Muscle layer of duodenum (tissue), 2 donors: ENCODE data around the gene CDC16.

Experiments used
- H3K27ac ChIP-seq: one replicate; pipeline ENCODE4 v1.7.0; 2013; ENCODE audit warnings: mild to moderate bottlenecking, low read length
- H3K27me3 ChIP-seq: one replicate; pipeline ENCODE4 v1.7.0; 2013; ENCODE audit warnings: low read depth, mild to moderate bottlenecking, control low read depth, low read length
- H3K36me3 ChIP-seq, 2 donors: one replicate each; pipeline ENCODE4 v1.7.0; 2013; ENCODE audit warnings: low read length in 2 of 2, control low read depth in 1 of 2, mild to moderate bottlenecking in 1 of 2; ENCODE audit not compliant: insufficient read depth in 2 of 2, control insufficient read depth in 1 of 2
- H3K4me1 ChIP-seq, 2 donors: one replicate each; pipeline ENCODE4 v1.7.0; 2013; ENCODE audit warnings: low read length in 2 of 2, mild to moderate bottlenecking in 2 of 2, control low read depth in 1 of 2, moderate library complexity in 1 of 2; ENCODE audit not compliant: insufficient read depth in 2 of 2, control insufficient read depth in 1 of 2
- H3K4me3 ChIP-seq, 2 donors: one replicate each; pipeline ENCODE4 v1.7.0; 2013; ENCODE audit warnings: low read length in 2 of 2, low read depth in 1 of 2, mild to moderate bottlenecking in 1 of 2
- H3K9me3 ChIP-seq, 2 donors: one replicate each; pipeline ENCODE4 v1.7.0; 2013; ENCODE audit warnings: low read length in 2 of 2, control low read depth in 1 of 2, mild to moderate bottlenecking in 1 of 2; ENCODE audit not compliant: control insufficient read depth in 1 of 2
- donor health status: healthy.

CDC16 gene

GRCh38 chr13:114264886-114265611, 30.4 kb downstream of the CDC16 start:
- H3K4me1 ChIP-seq: no peaks in the 10 kb centered on the region
- H3K27ac ChIP-seq: no peak overlapping the region
- no peaks in the 10 kb centered on the region for H3K9me3 ChIP-seq
- H3K27me3 ChIP-seq: no peaks in the 10 kb centered on the region
- H3K4me3 ChIP-seq: no peak overlapping the region
- peaks cover 66 to 91% of the 10 kb centered on the region in 2 donors for H3K36me3 ChIP-seq

- H3K27ac ChIP-seq: no peak overlapping the region
- H3K9me3 ChIP-seq: no peaks in the 10 kb centered on the region
- no peaks in the 10 kb centered on the region for H3K4me1 ChIP-seq
- H3K36me3 ChIP-seq: peaks cover 59 to 83% of the 10 kb centered on the region in 2 donors
- H3K4me3 ChIP-seq: no peak overlapping the region
- H3K27me3 ChIP-seq: no peaks in the 10 kb centered on the region
These were observed 31.5 kb downstream of the CDC16 start for GRCh38 chr13:114266241-114266640.

GRCh38 chr13:114268344-114269280, 33.9 kb downstream of the CDC16 start:
- Histone ChIP-seq H3K27ac (no peak overlapping the region), H3K4me1 (no peaks in the 10 kb centered on the region), H3K36me3 (peaks cover 51 to 75% of the 10 kb centered on the region in 2 donors), H3K4me3 (no peak overlapping the region), H3K27me3 (no peaks in the 10 kb centered on the region), H3K9me3 (no peaks in the 10 kb centered on the region)

DNA sequence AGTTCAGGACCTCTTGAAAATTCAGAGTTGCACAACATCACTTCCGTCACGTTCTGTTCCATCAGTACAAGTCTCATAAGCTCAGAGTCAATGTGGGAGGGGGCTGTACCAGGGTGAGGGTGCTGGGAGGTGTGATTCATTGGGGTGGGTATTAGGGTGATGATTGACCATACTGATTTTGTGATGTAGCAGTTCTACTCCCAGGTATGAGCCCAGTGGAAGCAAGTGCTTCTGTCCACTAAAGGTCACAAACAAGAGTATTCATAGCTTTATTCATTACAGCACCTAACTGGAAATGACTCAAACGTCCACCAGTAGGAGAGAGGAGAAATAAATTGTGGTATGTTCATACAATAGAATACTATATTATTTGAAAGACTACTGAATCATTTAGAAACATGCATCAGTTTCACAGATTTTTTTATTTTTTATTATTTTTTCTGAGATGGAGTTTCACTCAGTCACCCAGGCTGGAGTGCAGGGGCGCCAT, 34.6 kb downstream of the CDC16 start:
- no peak overlapping the region for H3K4me3 ChIP-seq
- no peaks in the 10 kb centered on the region for H3K27me3 ChIP-seq
- no peak overlapping the region for H3K27ac ChIP-seq
- H3K4me1 ChIP-seq: no peaks in the 10 kb centered on the region
- peaks cover 49 to 72% of the 10 kb centered on the region in 2 donors for H3K36me3 ChIP-seq
- H3K9me3 ChIP-seq: no peaks in the 10 kb centered on the region

DNA sequence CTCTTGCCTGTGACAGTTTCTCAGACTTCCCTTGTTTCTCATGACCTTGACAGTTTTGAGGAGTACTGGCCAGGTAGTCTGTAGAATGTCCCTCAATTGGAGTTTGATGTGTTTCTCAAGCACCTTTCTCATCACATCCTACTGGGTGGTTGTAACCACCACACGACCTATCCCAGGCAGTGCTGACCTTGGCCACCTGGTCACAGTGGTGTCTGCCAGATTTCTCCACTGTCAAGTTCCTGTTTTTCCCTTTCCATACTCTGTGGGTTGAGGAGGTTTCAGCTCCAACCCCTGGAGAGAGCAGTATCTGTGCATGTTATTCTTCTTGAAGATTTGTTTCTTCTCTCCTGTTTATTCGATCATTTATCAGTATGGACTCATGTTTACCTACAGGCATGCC, 38.3 kb downstream of the CDC16 start:
- no peaks in the 10 kb centered on the region for H3K27me3 ChIP-seq
- peaks cover 37 to 42% of the 10 kb centered on the region in 2 donors for H3K36me3 ChIP-seq
- H3K4me1 ChIP-seq: no peaks in the 10 kb centered on the region

GRCh38 chr13:114275304-114275703, 40.6 kb downstream of the CDC16 start:
- Histone ChIP-seq H3K4me3 (no peak overlapping the region), H3K27ac (no peak overlapping the region), H3K36me3 (peaks cover 17 to 26% of the 10 kb centered on the region in 2 donors), H3K4me1 (peaks cover under 1 to 5% of the 10 kb centered on the region in 2 donors), H3K9me3 (no peaks in the 10 kb centered on the region), H3K27me3 (no peaks in the 10 kb centered on the region)

More for the DNA sequence above, 38.3 kb downstream of the CDC16 start:
- Histone ChIP-seq H3K27ac (no peak overlapping the region), H3K4me3 (no peak overlapping the region), H3K9me3 (no peaks in the 10 kb centered on the region)

GRCh38 chr13:114279146-114279545, 44.4 kb downstream of the CDC16 start:
- Histone ChIP-seq H3K36me3 (peaks cover 10 to 12% of the 10 kb centered on the region in 2 donors), H3K4me1 (peaks cover 13 to 19% of the 10 kb centered on the region in 2 donors), H3K4me3 (no peak overlapping the region), H3K27me3 (no peaks in the 10 kb centered on the region), H3K9me3 (no peaks in the 10 kb centered on the region), H3K27ac (no peak overlapping the region)

DNA sequence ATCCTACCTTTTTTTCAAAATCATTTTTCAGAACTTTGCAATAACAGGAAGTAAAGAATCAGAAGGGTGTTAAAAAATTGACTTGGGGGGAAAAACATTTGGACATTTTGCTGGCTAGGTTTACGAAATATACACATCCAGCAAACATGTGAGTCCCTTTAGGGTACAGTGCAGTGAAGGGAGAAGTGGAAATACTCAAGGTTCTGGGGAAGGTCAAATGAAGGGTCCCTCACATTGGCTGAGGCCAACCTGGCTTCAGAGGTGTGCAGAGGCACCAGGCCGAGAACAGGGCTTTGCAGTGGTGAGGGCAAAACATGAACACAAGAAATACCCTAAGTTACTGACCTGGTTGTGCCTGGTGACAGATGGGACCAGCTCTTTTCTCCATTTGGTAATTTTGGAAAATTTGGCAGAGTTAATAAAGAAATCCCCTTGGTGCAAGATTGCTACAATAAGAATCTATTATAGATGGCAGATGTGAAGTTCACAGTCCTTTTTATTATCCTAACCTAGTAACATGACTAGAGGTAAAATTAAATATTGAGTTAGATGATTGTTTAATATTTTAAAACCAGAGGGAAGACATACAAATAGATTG, 45.2 kb downstream of the CDC16 start:
- H3K9me3 ChIP-seq: no peaks in the 10 kb centered on the region
- H3K4me3 ChIP-seq: no peak overlapping the region
- H3K27ac ChIP-seq: peak overlapping the region; percentile 81
- H3K36me3 ChIP-seq: peaks cover 6% of the 10 kb centered on the region in 2 donors
- H3K27me3 ChIP-seq: no peaks in the 10 kb centered on the region
- peaks cover 13 to 19% of the 10 kb centered on the region in 2 donors for H3K4me1 ChIP-seq

- H3K4me1 ChIP-seq: peaks cover 13 to 19% of the 10 kb centered on the region in 2 donors
- H3K4me3 ChIP-seq: peak within 1 kb of the TSS; percentile 77 to 88
- peaks cover under 1 to 6% of the 10 kb centered on the region in 2 donors for H3K36me3 ChIP-seq
- H3K9me3 ChIP-seq: no peaks in the 10 kb centered on the region
- H3K27ac ChIP-seq: peak within 1 kb of the TSS; percentile 81
- no peaks in the 10 kb centered on the region for H3K27me3 ChIP-seq
These were observed 46.8 kb downstream of the CDC16 start, which contains the start of gene UPF3A for GRCh38 chr13:114281351-114282040. UPF3A (plus strand) TSS chr13:114281601; CDS start chr13:114281640, 39 bp downstream.

- H3K36me3 ChIP-seq: peaks cover 7 to 12% of the 10 kb centered on the region in 2 donors
- peak overlapping the region; percentile 76 for H3K27ac ChIP-seq
- no peaks in the 10 kb centered on the region for H3K27me3 ChIP-seq
- peaks cover 13 to 19% of the 10 kb centered on the region in 2 donors for H3K4me1 ChIP-seq
- no peaks in the 10 kb centered on the region for H3K9me3 ChIP-seq
- peak overlapping the region; percentile 77 to 88 for H3K4me3 ChIP-seq
These were observed 47.5 kb downstream of the CDC16 start for GRCh38 chr13:114282041-114282670.
